ENCODE results near the gene SMIM27. TPM values are rescaled to one million over a fixed set of nuclear protein-coding genes. Genes with fewer than 3 reads are reported as not detected.

SMIM27 gene
- total and polyA plus RNA-seq, 2 of the 13 experiments (the other 11 are each of a cell fraction or from before 2014, with no cell fraction given): 17.9 to 19.0 TPM

- TF ChIP-seq POLR2AphosphoS2 (IDR thresholded peaks at IDR 0.05; ENCODE audit: low read depth, low read length): peak; percentile 64; the same call in 1 of the 2 replicates
- no peak for TF ChIP-seq SOX6 (IDR thresholded peaks at IDR 0.05)
- TF ChIP-seq SOX6 (CRISPR knock-in tag; IDR thresholded peaks at IDR 0.05): 0 out of 2 replicates have a peak, but pooled peaks have one; percentile 44
- TF ChIP-seq SIX4 (CRISPR knock-in tag; IDR thresholded peaks at IDR 0.05): no peak
- TF ChIP-seq ZHX2 (IDR thresholded peaks at IDR 0.05; ENCODE audit: low read depth): no peak
- TF ChIP-seq ZHX2 (CRISPR knock-in tag; IDR thresholded peaks at IDR 0.05; ENCODE audit: borderline replicate concordance): no peak
- TF ChIP-seq ZBTB33 (CRISPR knock-in tag; IDR thresholded peaks at IDR 0.05): no peak
- 0 out of 2 replicates have a peak, but pooled peaks have one; percentile 80 for TF ChIP-seq FOXO4 (CRISPR knock-in tag; conservative IDR thresholded peaks at IDR 0.05)
- TF ChIP-seq ATF7 (IDR thresholded peaks at IDR 0.05): no peak
- no peak for TF ChIP-seq ATF7 (CRISPR knock-in tag; IDR thresholded peaks at IDR 0.05)
- no peak for TF ChIP-seq ATRX (CRISPR knock-in tag; IDR thresholded peaks at IDR 0.05; ENCODE audit: borderline replicate concordance)
- TF ChIP-seq TFDP2 (CRISPR knock-in tag; IDR thresholded peaks at IDR 0.05): 0 out of 2 replicates have a peak, but pooled peaks have one; percentile 31
- no peak for TF ChIP-seq ZBTB7A (CRISPR knock-in tag; IDR thresholded peaks at IDR 0.05)
- 0 out of 2 replicates have a peak, but pooled peaks have one; percentile 35 for TF ChIP-seq KLF9 (CRISPR knock-in tag; IDR thresholded peaks at IDR 0.05; ENCODE audit: low read depth)
- 0 out of 2 replicates have a peak, but pooled peaks have one; percentile 49 for TF ChIP-seq ZNF766 (CRISPR knock-in tag; IDR thresholded peaks at IDR 0.05; ENCODE audit: borderline replicate concordance)
- TF ChIP-seq E2F2 (CRISPR knock-in tag; IDR thresholded peaks at IDR 0.05; ENCODE audit: borderline replicate concordance): no peak
- TF ChIP-seq ZNF773 (CRISPR knock-in tag; IDR thresholded peaks at IDR 0.05; ENCODE audit: borderline replicate concordance): no peak
- TF ChIP-seq POLR2G (IDR thresholded peaks at IDR 0.05; ENCODE audit: low read depth, low read length): peak; percentile 76
- TF ChIP-seq BHLHE40 (IDR thresholded peaks at IDR 0.05; ENCODE audit: low read length): no peak
These were observed 26.0 kb upstream of the SMIM27 start, which contains the start of gene RIGI (continued) for GRCh38 chr9:32526041-32526706.

All from HepG2 (cell line).